SU-DHL-6 (cell line): Measurements from ENCODE around the gene KLHL29.

Experiments
- H2AFZ ChIP-seq: fragments of 200-600 bp; sonication (generic); 2 replicates; pipeline ENCODE4 v1.6.1; 2014; ENCODE audit warnings: low read depth, mild to moderate bottlenecking, moderate library complexity, mixed read lengths, antibody characterized with exemption, low read length; ENCODE audit not compliant: severe bottlenecking
- H3F3A ChIP-seq: fragments of 200-600 bp; shearing (Covaris generic); 2 replicates; pipeline ENCODE4 v1.6.0; 2016; ENCODE audit warnings: antibody characterized with exemption, mild to moderate bottlenecking; ENCODE audit not compliant: insufficient read depth
- H3K27ac ChIP-seq: fragments of 200-600 bp; sonication (generic); 2 replicates; pipeline ENCODE4 v1.5.1; 2016; ENCODE audit warnings: low read depth, mild to moderate bottlenecking, low read length, moderate library complexity, mixed read lengths
- H3K27me3 ChIP-seq: fragments of 200-600 bp; sonication (generic), shearing (Covaris generic); 2 replicates; pipeline ENCODE4 v1.6.0; 2014; ENCODE audit warnings: mild to moderate bottlenecking, low read length
- H3K36me3 ChIP-seq: fragments of 200-600 bp; sonication (generic); 2 replicates; pipeline ENCODE4 v1.6.1; 2014; ENCODE audit warnings: mild to moderate bottlenecking, low read length, mixed read lengths
- H3K4me2 ChIP-seq: fragments of 300-600, 200-600 bp; shearing (Covaris generic), sonication (generic); 2 replicates; pipeline ENCODE4 v1.6.0; 2014; ENCODE audit warnings: low read length, low read depth, mild to moderate bottlenecking; ENCODE audit not compliant: poor library complexity, severe bottlenecking
- H3K4me3 ChIP-seq: fragments of 200-600 bp; sonication (generic); 2 replicates; pipeline ENCODE4 v1.5.1; 2014; ENCODE audit warnings: antibody characterized with exemption, low read length, mild to moderate bottlenecking, mixed read lengths; ENCODE audit not compliant: insufficient read depth, poor library complexity, severe bottlenecking
- H3K79me2 ChIP-seq: fragments of 200-600 bp; sonication (generic); 2 replicates; pipeline ENCODE4 v1.6.1; 2014; ENCODE audit warnings: mild to moderate bottlenecking, low read length, moderate library complexity; ENCODE audit not compliant: insufficient read depth
- H3K9ac ChIP-seq: fragments of 200-600 bp; sonication (generic); 2 replicates; pipeline ENCODE4 v1.7.0; 2014; ENCODE audit warnings: mild to moderate bottlenecking, low read length
- H3K9me2 ChIP-seq: fragments of 200-600 bp; sonication (generic); replicated peaks from 2 replicates; pipeline ENCODE4 v1.6.1; 2014; ENCODE audit warnings: low read length; ENCODE audit not compliant: insufficient read depth
- H3K9me3 ChIP-seq: fragments of 200-600 bp; sonication (generic); 2 replicates; pipeline ENCODE4 v1.6.1; 2014; ENCODE audit warnings: low read length, mixed read lengths; ENCODE audit not compliant: insufficient read depth
- H4K20me1 ChIP-seq: fragments of 200-600 bp; sonication (generic); 2 replicates; pipeline ENCODE4 v1.6.1; 2014; ENCODE audit warnings: low read depth, mild to moderate bottlenecking, antibody characterized with exemption, low read length, moderate library complexity, mixed read lengths
- CTCF ChIP-seq: fragments of 200-600 bp; sonication (generic); IDR thresholded peaks from one replicate; pipeline ENCODE4 v1.5.1; 2017; ENCODE audit warnings: antibody characterized with exemption, mild to moderate bottlenecking, low read length, moderate library complexity; ENCODE audit not compliant: insufficient read depth, poor library complexity, severe bottlenecking
- EZH2phosphoT487 ChIP-seq: fragments of 200-600 bp; sonication (generic), shearing (Covaris generic); conservative IDR thresholded peaks from 2 replicates; pipeline ENCODE4 v1.6.1; 2018; ENCODE audit warnings: mild to moderate bottlenecking, antibody characterized with exemption, low read length, moderate library complexity, mixed read lengths

KLHL29 gene

GRCh38 chr2:23645230-23645808 is 260.3 kb downstream of the KLHL29 start:
- no peaks in the 10 kb centered on the region for H3K27me3 ChIP-seq
- no peaks in the 10 kb centered on the region for H3K9me2 ChIP-seq
- no peak overlapping the region for H3K4me3 ChIP-seq
- H3K4me2 ChIP-seq: no peak overlapping the region
- no peaks in the 10 kb centered on the region for H4K20me1 ChIP-seq
- TF ChIP-seq CTCF (no peak), EZH2phosphoT487 (no peak)
- H2AFZ ChIP-seq: no peak overlapping the region
- H3K79me2 ChIP-seq: no peaks in the 10 kb centered on the region
- H3K36me3 ChIP-seq: no peaks in the 10 kb centered on the region
- no peak overlapping the region for H3K9ac ChIP-seq
- H3K27ac ChIP-seq: no peak overlapping the region
- H3K9me3 ChIP-seq: no peaks in the 10 kb centered on the region
- H3F3A ChIP-seq: no peaks in the 10 kb centered on the region

- no peak overlapping the region for H3K4me2 ChIP-seq
- TF ChIP-seq EZH2phosphoT487 (no peak), CTCF (no peak)
- no peaks in the 10 kb centered on the region for H3F3A ChIP-seq
- no peak overlapping the region for H2AFZ ChIP-seq
- no peaks in the 10 kb centered on the region for H3K79me2 ChIP-seq
- no peaks in the 10 kb centered on the region for H3K36me3 ChIP-seq
- H3K9me3 ChIP-seq: no peaks in the 10 kb centered on the region
- H3K9ac ChIP-seq: no peak overlapping the region
- H3K27ac ChIP-seq: no peak overlapping the region
- H3K4me3 ChIP-seq: no peak overlapping the region
- no peaks in the 10 kb centered on the region for H3K9me2 ChIP-seq
- H3K27me3 ChIP-seq: no peaks in the 10 kb centered on the region
- H4K20me1 ChIP-seq: no peaks in the 10 kb centered on the region
These were observed 262.6 kb downstream of the KLHL29 start for GRCh38 chr2:23647563-23647962.

GRCh38 chr2:23649303-23649702 is 264.3 kb downstream of the KLHL29 start:
- Histone ChIP-seq H3K9me3 (no peaks in the 10 kb centered on the region), H3K9ac (no peak overlapping the region), H3K4me2 (no peak overlapping the region), H3K27ac (no peak overlapping the region), H3K4me3 (no peak overlapping the region), H4K20me1 (no peaks in the 10 kb centered on the region), H3K36me3 (no peaks in the 10 kb centered on the region), H3K79me2 (no peaks in the 10 kb centered on the region), H3K27me3 (no peaks in the 10 kb centered on the region), H2AFZ (no peak overlapping the region), H3K9me2 (no peaks in the 10 kb centered on the region), H3F3A (no peaks in the 10 kb centered on the region)
- TF ChIP-seq CTCF: no peak

- no peak overlapping the region for H3K27ac ChIP-seq
- no peaks in the 10 kb centered on the region for H3F3A ChIP-seq
- H3K27me3 ChIP-seq: no peaks in the 10 kb centered on the region
- no peaks in the 10 kb centered on the region for H3K36me3 ChIP-seq
- no peak overlapping the region for H2AFZ ChIP-seq
- no peak overlapping the region for H3K9ac ChIP-seq
- H4K20me1 ChIP-seq: no peaks in the 10 kb centered on the region
- no peak for TF ChIP-seq CTCF
- no peak for TF ChIP-seq EZH2phosphoT487
- no peaks in the 10 kb centered on the region for H3K79me2 ChIP-seq
- H3K4me3 ChIP-seq: no peak overlapping the region
- no peaks in the 10 kb centered on the region for H3K9me3 ChIP-seq
- no peak overlapping the region for H3K4me2 ChIP-seq
- H3K9me2 ChIP-seq: no peaks in the 10 kb centered on the region
These were observed 264.8 kb downstream of the KLHL29 start for GRCh38 chr2:23649819-23650218.
